ENCODE results near the gene AIDA.
"Not testable (repeated sequence)": the region's sequence is repeated elsewhere in the genome, so short reads cannot be mapped to it uniquely, and the experiment has no call there.

AIDA gene, protein sequence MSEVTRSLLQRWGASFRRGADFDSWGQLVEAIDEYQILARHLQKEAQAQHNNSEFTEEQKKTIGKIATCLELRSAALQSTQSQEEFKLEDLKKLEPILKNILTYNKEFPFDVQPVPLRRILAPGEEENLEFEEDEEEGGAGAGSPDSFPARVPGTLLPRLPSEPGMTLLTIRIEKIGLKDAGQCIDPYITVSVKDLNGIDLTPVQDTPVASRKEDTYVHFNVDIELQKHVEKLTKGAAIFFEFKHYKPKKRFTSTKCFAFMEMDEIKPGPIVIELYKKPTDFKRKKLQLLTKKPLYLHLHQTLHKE

GRCh38 chr1:222712253-222713090, at the start of gene AIDA, which contains the start of gene BROX:
TSS of gene AIDA (minus strand) at chr1:222712491. CDS start at chr1:222712317, 174 bp downstream.
TSS of gene BROX (plus strand) at chr1:222712564. CDS start at chr1:222715700, 3,136 bp downstream.
- DNase-seq = peak; percentile 62

- no peak for DNase-seq
These were observed 48.8 kb upstream of the AIDA start for GRCh38 chr1:222761083-222761482.

DNA sequence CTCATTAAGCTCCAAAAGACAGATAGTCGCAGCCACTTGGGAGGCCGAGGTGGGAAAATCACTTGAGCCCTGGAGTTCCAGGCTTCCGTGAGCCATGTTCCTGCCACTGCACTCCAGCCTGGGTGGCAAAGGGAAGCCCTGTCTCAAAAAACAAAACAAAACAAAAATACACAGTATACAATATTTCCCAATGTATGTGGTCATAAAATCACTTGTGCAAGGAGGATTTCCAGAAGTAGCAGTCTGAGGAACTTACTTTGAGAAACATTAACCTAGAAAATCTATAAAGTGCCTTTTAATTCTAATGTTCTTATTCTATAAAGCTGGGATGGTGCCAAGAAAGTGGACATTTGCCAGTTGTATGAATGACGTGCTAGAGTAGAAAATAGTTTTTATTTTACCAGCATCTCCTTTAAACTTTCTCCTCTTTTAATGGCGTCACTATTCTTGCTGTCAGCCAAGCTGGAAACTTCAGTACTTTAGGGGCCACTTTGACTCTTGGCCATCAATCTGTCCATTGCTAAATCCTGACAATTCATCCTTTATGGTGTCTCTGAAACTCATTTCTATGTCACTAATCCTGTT, 47.3 kb upstream of the AIDA start:
- no peak for DNase-seq

DNA sequence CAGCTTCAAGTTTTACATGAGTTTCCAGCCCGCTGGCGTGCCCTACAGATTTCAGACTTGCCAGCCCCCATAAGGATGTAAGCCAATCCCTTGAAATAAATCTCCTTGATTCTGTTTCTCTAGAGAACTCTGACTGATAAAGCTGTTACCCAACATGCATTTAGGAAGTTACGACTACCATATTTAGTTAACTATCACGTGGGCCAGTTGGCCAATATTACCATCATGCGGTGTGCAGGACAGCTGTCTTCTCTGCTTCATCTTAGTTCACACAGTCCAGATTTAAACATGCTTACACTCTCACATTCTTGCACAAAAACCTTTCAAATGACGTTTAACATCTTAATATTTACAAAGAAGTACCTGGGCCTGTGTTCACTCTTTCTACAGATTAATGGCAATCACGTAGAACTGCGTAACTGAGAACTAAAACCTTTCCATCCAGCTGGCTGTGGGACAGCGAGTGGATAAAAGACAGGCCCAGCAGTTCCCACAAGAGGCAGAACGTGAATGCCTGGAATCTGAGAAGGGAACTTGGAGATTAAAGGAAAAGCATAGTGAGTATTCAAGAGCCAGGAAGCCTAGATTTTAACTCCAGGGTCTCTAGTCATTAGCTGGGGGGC, 45.5 kb upstream of the AIDA start:
- DNase-seq = no peak

DNA sequence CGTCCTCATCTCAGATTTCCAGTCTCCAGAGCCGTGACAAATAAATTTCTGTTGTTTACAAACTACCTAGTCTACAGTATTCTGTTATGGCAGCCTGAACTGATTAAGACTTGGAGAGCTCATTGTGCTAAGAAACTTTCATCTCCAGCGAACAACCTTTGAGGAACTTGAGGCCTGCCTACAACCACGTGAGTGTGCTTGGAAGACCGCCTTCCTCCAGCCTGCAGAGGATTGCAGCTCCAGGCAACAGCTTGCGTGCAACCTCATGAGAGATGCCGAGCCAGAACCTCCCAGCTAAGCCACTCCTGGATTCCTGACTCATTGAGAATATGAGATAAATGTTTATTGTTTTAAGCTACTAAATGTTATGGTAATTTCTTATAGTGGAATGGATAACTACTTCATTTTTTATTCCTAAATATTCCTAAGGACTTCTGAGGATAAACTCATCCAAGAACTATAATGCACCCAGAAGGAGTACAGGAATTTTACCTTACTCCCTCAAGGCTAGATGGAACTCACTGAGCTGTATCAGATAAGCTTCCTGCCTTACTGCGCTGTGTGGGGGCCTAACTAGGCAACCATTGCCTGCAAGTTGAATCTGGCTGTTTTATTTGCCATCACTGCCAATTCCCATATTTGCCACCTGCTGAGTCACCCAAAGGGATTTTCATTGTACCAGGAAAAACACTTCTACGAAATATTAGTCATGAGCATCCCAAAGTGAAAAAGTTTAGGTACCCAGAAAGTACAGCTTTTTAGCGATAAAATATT, 42.3 kb upstream of the AIDA start:
- no peak for DNase-seq

DNA sequence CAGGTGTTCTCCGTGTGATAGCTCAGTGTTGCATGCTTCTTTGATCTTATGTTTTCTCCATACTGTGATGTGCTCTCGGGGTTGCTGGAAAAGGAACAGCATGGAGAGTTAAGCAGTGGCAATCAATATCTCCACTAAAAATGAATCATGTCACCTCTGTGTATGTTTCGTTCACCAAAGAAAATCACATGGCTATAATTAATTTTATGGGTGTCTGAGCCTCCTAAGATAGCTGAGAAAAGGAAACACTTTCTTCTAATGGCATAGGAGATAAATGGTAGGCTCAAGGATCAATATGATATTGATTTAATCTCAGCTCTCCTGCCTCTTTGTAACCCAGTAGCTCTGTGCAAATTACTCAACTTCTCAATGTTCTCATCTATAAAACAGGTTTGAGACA, 39.0 kb upstream of the AIDA start:
- no peak for DNase-seq

GRCh38 chr1:222750651-222751050, 38.4 kb upstream of the AIDA start:
- no peak for DNase-seq

DNA sequence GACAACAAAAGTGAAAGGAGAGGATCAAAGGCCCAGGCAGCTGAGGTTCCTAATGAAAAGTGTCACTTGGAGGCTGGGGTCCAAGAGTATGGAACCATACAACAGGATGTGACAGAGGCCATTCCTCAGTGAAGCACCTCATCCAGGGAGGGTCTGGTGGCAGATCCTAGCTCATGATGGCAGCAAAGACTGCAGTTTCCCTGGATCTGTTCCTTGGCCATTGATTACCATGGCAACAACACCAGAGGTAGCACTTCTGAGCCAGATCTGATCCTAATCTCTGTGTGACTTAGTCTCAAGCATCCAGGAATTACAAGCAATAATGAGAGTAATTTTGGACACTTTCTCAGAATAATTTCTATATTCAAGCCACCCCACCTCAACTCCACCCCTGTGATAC, 37.6 kb upstream of the AIDA start:
- no peak for DNase-seq

DNA sequence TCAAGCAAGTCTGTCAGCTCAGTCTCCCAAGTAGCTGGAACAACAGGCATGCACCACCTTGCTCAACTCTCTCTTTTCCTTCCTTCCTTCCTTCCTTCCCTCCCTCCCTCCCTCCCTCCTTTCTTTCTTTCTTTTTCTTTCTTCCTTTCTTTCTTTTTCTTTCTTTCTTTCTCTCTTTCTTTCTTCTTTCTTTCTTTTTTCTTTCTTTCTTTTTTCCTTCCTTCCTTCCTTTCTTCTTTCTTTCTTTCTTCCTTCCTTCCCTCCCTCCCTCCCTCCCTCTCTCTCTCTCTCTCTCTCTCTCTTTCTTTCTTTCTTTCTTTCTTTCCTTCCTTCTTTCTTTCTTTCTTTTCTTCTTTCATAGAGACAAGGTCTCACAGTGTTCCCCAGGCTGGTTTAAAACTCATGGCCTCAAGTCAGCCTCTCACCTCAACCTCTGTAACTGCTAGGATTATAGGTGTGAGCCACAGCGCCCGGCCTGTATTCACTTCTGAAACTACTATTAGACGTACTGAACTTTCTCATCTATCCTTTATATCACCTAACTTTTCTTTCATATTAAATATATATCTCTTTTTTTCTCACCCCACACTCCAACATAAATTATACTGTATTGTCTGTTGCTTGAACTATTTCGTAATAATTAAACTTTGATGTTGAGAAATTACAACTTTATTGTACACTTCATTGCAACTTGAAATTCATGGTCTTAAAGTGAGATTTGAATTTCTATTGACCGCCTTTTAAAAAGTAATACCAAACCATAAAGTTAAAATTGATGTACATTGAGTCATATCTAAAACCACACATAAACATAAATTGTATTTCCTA, 29.6 kb upstream of the AIDA start:
- DNase-seq = not testable (repeated sequence)

DNA sequence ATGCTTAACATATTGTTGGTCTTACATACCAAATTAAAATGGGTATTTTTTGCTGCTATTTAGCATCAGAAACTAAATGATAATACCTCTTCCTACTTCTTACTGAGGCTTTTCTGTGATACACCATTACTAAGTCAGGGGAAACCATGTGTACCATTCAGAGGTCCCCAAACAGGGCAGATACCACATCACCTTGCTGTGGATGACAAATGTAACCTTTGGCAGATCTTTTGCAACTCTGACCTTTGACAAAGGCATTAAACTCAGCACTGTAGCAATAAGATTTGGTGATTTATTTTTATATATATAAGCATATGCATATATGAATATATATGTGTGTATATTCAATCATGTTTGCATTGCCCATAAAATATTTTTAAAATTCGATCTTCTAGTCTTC, 27.6 kb upstream of the AIDA start:
- no peak for DNase-seq

DNA sequence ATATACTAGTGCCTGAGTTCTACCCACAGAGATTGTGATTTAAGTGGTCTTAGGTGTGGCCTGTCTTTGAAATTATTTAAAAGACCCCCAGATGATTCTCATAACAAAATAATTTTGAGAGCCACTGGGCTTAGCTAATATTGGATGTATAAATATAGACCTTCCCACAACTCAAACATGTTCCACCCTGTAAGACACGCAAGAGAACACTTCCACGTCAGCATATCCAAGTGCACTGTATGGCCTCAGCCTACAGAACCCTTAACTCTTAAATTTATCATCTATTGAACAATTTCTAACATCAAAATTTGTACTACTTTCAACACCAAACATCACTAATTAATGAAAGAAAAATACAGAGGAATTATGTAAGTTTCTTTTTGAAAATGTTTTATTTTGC, 27.2 kb upstream of the AIDA start:
- DNase-seq = no peak

DNA sequence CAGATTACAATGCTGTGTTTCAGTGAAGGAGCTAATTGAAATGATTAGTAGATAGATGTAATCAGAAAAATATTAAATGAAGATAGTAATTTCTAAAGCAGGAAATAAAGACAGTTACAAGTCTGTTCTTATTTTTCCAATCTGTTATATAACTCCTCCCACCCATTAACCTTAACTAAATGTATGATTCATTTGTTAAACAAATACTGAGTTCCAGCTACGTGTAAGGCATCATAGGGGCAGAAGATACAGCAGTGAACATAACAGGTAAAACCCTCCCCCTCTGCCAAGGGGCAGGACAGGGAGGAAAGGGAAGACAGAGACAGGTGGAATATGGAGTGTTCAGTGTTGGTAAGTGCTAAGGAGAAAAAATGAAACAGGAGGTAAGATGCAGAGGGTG, 24.7 kb upstream of the AIDA start, which contains the start of gene FAM177B:
Gene FAM177B, plus strand, starts transcription at position 231 of the 400 bp plus-strand sequence. CDS start 9,344 bp downstream, outside the sequence.
- DNase-seq = no peak

DNA sequence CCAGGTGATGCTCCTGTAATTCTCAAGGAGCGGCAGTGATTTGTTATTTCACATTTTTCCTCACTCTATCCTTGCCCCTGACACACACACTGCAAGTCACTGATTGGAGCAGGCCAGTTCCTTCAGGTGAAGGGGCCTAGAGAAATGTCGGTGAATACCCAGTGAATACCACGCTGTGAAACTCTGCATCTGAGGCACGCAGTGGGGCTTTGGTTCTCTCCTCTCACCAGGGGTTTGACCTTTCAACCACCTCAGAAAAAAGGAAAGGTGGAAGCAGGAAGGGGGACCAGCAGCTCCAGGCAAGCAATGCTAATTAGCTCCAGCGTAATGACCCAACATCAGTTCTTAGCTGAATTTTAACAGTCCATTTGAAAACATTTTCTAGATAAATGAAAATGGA, 24.2 kb upstream of the AIDA start:
- no peak for DNase-seq

DNA sequence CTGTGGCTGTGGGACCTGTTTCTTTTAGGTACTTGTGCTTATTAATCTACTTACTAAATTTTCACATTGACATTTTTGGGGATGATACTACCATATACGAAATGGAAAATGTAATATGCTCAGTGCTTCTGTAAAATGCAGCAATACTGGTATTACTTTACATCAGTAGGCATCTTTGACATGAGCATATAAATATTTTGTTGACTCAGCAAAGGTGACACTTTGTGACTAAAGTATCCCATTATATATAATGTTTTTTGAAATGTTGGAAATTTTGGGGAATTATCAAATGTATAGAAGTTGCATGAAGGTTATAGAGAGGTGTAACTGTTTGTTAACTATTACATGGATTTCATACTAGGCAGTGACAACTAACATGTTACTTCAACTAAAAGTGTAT, 22.4 kb upstream of the AIDA start:
- no peak for DNase-seq

GRCh38 chr1:222732216-222733159, 20.2 kb upstream of the AIDA start:
- no peak for DNase-seq

DNA sequence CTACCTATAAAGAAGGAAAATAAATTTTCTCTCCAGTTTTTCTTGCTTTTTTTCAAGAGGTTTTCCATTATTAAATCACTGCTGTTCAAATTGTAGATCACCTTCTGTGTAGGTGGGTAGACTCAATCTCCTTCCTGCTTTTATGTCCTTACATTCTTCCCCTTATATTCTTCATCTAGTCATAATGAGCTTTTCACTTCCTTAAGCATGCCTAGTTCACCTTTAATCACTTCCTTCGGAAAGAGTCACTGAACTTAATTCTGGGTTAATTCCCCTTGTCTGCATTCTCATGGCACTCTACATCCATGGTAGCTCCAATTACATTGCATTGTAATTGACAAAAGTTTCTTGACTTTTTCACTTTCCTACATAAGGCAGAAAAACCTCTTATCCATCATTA, 18.6 kb upstream of the AIDA start:
- DNase-seq = no peak

DNA sequence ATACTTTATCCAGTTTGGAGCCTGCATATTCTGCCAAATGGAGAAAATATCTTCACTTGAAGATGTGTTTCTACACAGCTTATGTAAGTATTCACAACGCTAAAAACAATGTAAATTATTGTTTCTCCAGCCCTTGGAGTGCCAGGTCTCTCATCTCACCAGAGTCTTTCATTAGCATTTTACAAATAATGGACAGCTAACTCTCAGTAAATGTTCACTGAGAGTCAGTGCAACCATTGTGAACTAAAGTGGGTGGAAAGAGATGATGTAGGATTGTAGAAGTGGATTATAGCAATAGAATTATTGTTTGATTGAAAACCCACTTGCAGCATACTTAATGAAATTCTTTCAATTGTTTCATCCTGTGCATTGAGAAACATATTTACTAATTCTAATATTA, 16.5 kb upstream of the AIDA start:
- no peak for DNase-seq

DNA sequence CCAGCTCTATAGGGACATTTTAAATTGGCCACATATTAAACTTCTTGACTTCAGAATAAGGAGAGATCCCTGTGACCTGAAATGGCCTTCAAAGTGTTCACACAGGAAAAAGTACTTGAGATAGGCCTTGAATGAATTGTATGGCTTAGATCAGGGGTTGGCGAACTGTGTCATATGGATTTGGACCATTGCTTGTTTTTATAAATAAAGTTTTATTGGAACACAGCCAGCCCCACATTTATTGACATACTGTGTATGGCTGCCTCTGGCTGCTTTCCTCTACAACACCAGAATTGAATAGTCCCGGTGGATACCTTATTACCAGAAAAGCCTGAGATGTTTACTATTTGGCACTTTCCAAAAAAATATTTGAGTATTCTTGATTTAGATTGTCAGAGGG, 4.1 kb upstream of the AIDA start:
- no peak for DNase-seq

DNA sequence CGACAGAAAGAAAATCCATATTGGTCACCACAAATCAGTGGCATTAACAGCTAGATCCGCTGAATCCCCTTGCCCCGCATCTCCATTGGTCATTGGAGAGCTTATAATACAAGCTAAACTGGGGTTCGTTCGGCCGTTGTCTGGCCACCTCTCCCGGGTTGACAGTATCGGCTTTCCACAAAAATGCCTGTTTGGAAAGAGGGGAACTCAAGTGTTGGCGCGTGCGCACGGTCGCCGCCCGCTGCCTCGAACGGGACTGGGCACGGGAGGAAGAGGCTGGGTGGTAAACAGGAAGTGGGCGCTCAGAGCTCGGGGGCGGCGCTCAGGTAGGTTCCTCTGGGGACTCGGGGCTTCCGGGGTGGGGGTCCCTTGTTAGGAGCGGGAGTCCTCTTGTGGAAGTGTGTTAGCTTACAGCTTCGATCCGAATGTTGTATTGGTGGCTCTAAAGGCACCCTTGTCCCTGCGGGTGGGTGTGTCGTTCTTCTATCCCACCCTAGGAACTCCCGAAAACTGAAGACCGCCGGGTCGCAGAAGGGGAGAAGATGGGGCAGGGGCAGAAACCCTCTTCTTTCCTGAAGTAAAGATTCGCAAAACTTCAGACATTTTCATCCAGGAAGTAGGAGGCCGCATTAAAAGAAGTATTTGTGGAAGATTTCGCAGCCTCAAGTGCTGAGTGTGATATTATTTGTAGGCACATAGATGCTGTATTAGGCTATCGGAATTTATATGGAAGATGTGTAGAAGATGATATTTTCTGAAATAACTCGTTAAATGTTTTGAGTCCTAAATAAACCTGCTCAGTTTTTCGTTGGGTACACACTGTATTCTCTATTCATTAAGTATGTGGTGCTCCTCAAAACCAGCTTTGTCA, 1.0 kb upstream of the AIDA start:
- peak; percentile 77 for DNase-seq
